ENCODE measurements around the gene CSF2RB. TPM values are rescaled to one million over a fixed set of nuclear protein-coding genes. Genes with fewer than 3 reads are reported as not detected.

CSF2RB gene
- total RNA-seq, 1 experiment from 2014 or later = 5.6 TPM

- Histone ChIP-seq H3K27me3 (ENCODE audit: low read length) (0 out of 2 replicates have a peak, but pooled peaks cover 3% of the 10 kb centered on the region), H3K4me2 (ENCODE audit: low read depth, low read length, poor library complexity, severe bottlenecking) (no peak overlapping the region), H3K27ac (ENCODE audit: low read length) (no peak overlapping the region), H3K4me3 (ENCODE audit: low read length) (no peak overlapping the region), H3K36me3 (ENCODE audit: insufficient read depth, low read length) (no peaks in the 10 kb centered on the region), H3K9me3 (ENCODE audit: low read length) (no peaks in the 10 kb centered on the region), H3K9me2 (replicated peaks; ENCODE audit: insufficient read depth, low read length) (no peaks in the 10 kb centered on the region), H3K4me1 (ENCODE audit: low read length) (peaks cover 3% of the 10 kb centered on the region; the same call in 1 of the 2 replicates), H3K79me2 (ENCODE audit: low read length) (no peaks in the 10 kb centered on the region), H3K9ac (ENCODE audit: low read length) (no peak overlapping the region), H2AFZ (ENCODE audit: low read length) (no peak overlapping the region), H4K20me1 (ENCODE audit: insufficient read depth, low read depth, low read length) (no peaks in the 10 kb centered on the region)
- no peak for DNase-seq
Measured at GRCh38 chr22:36904260-36904880, 9.1 kb upstream of the CSF2RB start.

GRCh38 chr22:36907253-36908195, 5.9 kb upstream of the CSF2RB start:
- Histone ChIP-seq H3K9me2 (replicated peaks; ENCODE audit: insufficient read depth, low read length) (no peaks in the 10 kb centered on the region), H3K4me1 (ENCODE audit: low read length) (peaks cover 3% of the 10 kb centered on the region; the same call in 1 of the 2 replicates), H3K9me3 (ENCODE audit: low read length) (no peaks in the 10 kb centered on the region), H3K4me2 (ENCODE audit: low read depth, low read length, poor library complexity, severe bottlenecking) (no peak overlapping the region), H3K9ac (ENCODE audit: low read length) (no peak overlapping the region), H3K36me3 (ENCODE audit: insufficient read depth, low read length) (no peaks in the 10 kb centered on the region), H3K27ac (ENCODE audit: low read length) (no peak overlapping the region), H3K27me3 (ENCODE audit: low read length) (no peaks in the 10 kb centered on the region), H3K79me2 (ENCODE audit: low read length) (no peaks in the 10 kb centered on the region), H4K20me1 (ENCODE audit: insufficient read depth, low read depth, low read length) (no peaks in the 10 kb centered on the region), H2AFZ (ENCODE audit: low read length) (no peak overlapping the region), H3K4me3 (ENCODE audit: low read length) (no peak overlapping the region)
- DNase-seq = no peak

- no peak for DNase-seq
- no peak overlapping the region for H3K4me3 ChIP-seq (ENCODE audit: low read length)
Measured at GRCh38 chr22:36910461-36910860, 3.0 kb upstream of the CSF2RB start.

GRCh38 chr22:36911887-36912661, 1.4 kb upstream of the CSF2RB start:
- peaks cover 20% of the 10 kb centered on the region for H3K4me1 ChIP-seq (ENCODE audit: low read length)
- H3K36me3 ChIP-seq (ENCODE audit: insufficient read depth, low read length) = no peaks in the 10 kb centered on the region
- no peaks in the 10 kb centered on the region for H4K20me1 ChIP-seq (ENCODE audit: insufficient read depth, low read depth, low read length)
- H3K79me2 ChIP-seq (ENCODE audit: low read length) = no peaks in the 10 kb centered on the region
- H3K9ac ChIP-seq (ENCODE audit: low read length) = no peak overlapping the region
- no peaks in the 10 kb centered on the region for H3K27me3 ChIP-seq (ENCODE audit: low read length)
- no peak for DNase-seq
- no peak overlapping the region for H2AFZ ChIP-seq (ENCODE audit: low read length)
- H3K4me2 ChIP-seq (ENCODE audit: low read depth, low read length, poor library complexity, severe bottlenecking) = no peak overlapping the region
- H3K9me2 ChIP-seq (replicated peaks; ENCODE audit: insufficient read depth, low read length) = no peaks in the 10 kb centered on the region
- no peak overlapping the region for H3K27ac ChIP-seq (ENCODE audit: low read length)
- H3K4me3 ChIP-seq (ENCODE audit: low read length) = no peak overlapping the region
- H3K9me3 ChIP-seq (ENCODE audit: low read length) = no peaks in the 10 kb centered on the region

More at GRCh38 chr22:36910461-36910860, 3.0 kb upstream of the CSF2RB start:
- Histone ChIP-seq H3K9me3 (ENCODE audit: low read length) (no peaks in the 10 kb centered on the region), H2AFZ (ENCODE audit: low read length) (no peak overlapping the region), H3K36me3 (ENCODE audit: insufficient read depth, low read length) (no peaks in the 10 kb centered on the region), H3K4me2 (ENCODE audit: low read depth, low read length, poor library complexity, severe bottlenecking) (no peak overlapping the region), H3K9me2 (replicated peaks; ENCODE audit: insufficient read depth, low read length) (no peaks in the 10 kb centered on the region), H4K20me1 (ENCODE audit: insufficient read depth, low read depth, low read length) (no peaks in the 10 kb centered on the region), H3K79me2 (ENCODE audit: low read length) (no peaks in the 10 kb centered on the region), H3K9ac (ENCODE audit: low read length) (no peak overlapping the region), H3K27ac (ENCODE audit: low read length) (no peak overlapping the region), H3K4me1 (ENCODE audit: low read length) (peaks cover 21% of the 10 kb centered on the region), H3K27me3 (ENCODE audit: low read length) (no peaks in the 10 kb centered on the region)

GRCh38 chr22:36912694-36913426, 568 bp upstream of the CSF2RB start:
- peak overlapping the region; percentile 52; the same call in 1 of the 2 replicates for H2AFZ ChIP-seq (ENCODE audit: low read length)
- no peaks in the 10 kb centered on the region for H3K9me2 ChIP-seq (replicated peaks; ENCODE audit: insufficient read depth, low read length)
- no peaks in the 10 kb centered on the region for H3K79me2 ChIP-seq (ENCODE audit: low read length)
- H3K27me3 ChIP-seq (ENCODE audit: low read length) = no peaks in the 10 kb centered on the region
- H3K9ac ChIP-seq (ENCODE audit: low read length) = peak overlapping the region; percentile 67; the same call in 1 of the 2 replicates
- H3K4me3 ChIP-seq (ENCODE audit: low read length) = peak overlapping the region; percentile 62; the same call in 1 of the 2 replicates
- H3K4me1 ChIP-seq (ENCODE audit: low read length) = peaks cover 18% of the 10 kb centered on the region
- peak overlapping the region; percentile 66 for H3K4me2 ChIP-seq (ENCODE audit: low read depth, low read length, poor library complexity, severe bottlenecking)
- no peaks in the 10 kb centered on the region for H3K36me3 ChIP-seq (ENCODE audit: insufficient read depth, low read length)
- H3K9me3 ChIP-seq (ENCODE audit: low read length) = no peaks in the 10 kb centered on the region
- no peaks in the 10 kb centered on the region for H4K20me1 ChIP-seq (ENCODE audit: insufficient read depth, low read depth, low read length)
- no peak for DNase-seq
- H3K27ac ChIP-seq (ENCODE audit: low read length) = no peak overlapping the region

- Histone ChIP-seq H2AFZ (ENCODE audit: low read length) (peak overlapping the region; percentile 52; the same call in 1 of the 2 replicates), H3K4me2 (ENCODE audit: low read depth, low read length, poor library complexity, severe bottlenecking) (peak overlapping the region; percentile 66), H4K20me1 (ENCODE audit: insufficient read depth, low read depth, low read length) (no peaks in the 10 kb centered on the region), H3K27me3 (ENCODE audit: low read length) (no peaks in the 10 kb centered on the region), H3K9ac (ENCODE audit: low read length) (peak overlapping the region; percentile 67; the same call in 1 of the 2 replicates), H3K27ac (ENCODE audit: low read length) (no peak overlapping the region), H3K9me2 (replicated peaks; ENCODE audit: insufficient read depth, low read length) (no peaks in the 10 kb centered on the region), H3K4me3 (ENCODE audit: low read length) (peak overlapping the region; percentile 62), H3K4me1 (ENCODE audit: low read length) (peaks cover 18% of the 10 kb centered on the region), H3K79me2 (ENCODE audit: low read length) (no peaks in the 10 kb centered on the region), H3K36me3 (ENCODE audit: insufficient read depth, low read length) (no peaks in the 10 kb centered on the region), H3K9me3 (ENCODE audit: low read length) (no peaks in the 10 kb centered on the region)
- no peak for DNase-seq
Measured at GRCh38 chr22:36914390-36914752, 943 bp downstream of the CSF2RB start.

GRCh38 chr22:36916034-36916433, 2.6 kb downstream of the CSF2RB start:
- no peak overlapping the region for H2AFZ ChIP-seq (ENCODE audit: low read length)
- H3K9me2 ChIP-seq (replicated peaks; ENCODE audit: insufficient read depth, low read length) = no peaks in the 10 kb centered on the region
- H3K27ac ChIP-seq (ENCODE audit: low read length) = no peak overlapping the region
- H3K79me2 ChIP-seq (ENCODE audit: low read length) = no peaks in the 10 kb centered on the region
- H3K27me3 ChIP-seq (ENCODE audit: low read length) = no peaks in the 10 kb centered on the region
- H4K20me1 ChIP-seq (ENCODE audit: insufficient read depth, low read depth, low read length) = no peaks in the 10 kb centered on the region
- peaks cover 18% of the 10 kb centered on the region for H3K4me1 ChIP-seq (ENCODE audit: low read length)
- no peak overlapping the region for H3K9ac ChIP-seq (ENCODE audit: low read length)
- no peaks in the 10 kb centered on the region for H3K36me3 ChIP-seq (ENCODE audit: insufficient read depth, low read length)
- no peak overlapping the region for H3K4me2 ChIP-seq (ENCODE audit: low read depth, low read length, poor library complexity, severe bottlenecking)
- DNase-seq = no peak
- H3K4me3 ChIP-seq (ENCODE audit: low read length) = no peak overlapping the region
- H3K9me3 ChIP-seq (ENCODE audit: low read length) = no peaks in the 10 kb centered on the region

Data from Karpas-422 (cell line).